ENCODE data around the gene KLHL29.

Gene KLHL29

GRCh38 chr2:23607925-23608324 is 222.9 kb downstream of the KLHL29 start:
- no peak overlapping the region for H3K4me2 ChIP-seq (ENCODE audit: low read length)
- H3K9me2 ChIP-seq (replicated peaks; ENCODE audit: control insufficient read depth, low read length), result no peaks in the 10 kb centered on the region
- no peaks in the 10 kb centered on the region for H3K4me1 ChIP-seq (ENCODE audit: control insufficient read depth, low read length)
- H3F3A ChIP-seq (ENCODE audit: control insufficient read depth, insufficient read depth), result no peaks in the 10 kb centered on the region
- no peaks in the 10 kb centered on the region for H3K9me3 ChIP-seq (ENCODE audit: control insufficient read depth, insufficient read depth, low read length)
- TF ChIP-seq CTCF (IDR thresholded peaks at IDR 0.05; ENCODE audit: low read depth, low read length, poor library complexity, severe bottlenecking), result no peak
- no peak for TF ChIP-seq EZH2phosphoT487 (IDR thresholded peaks at IDR 0.05; ENCODE audit: borderline replicate concordance, low read length)
- peaks cover 2% of the 10 kb centered on the region; the same call in 1 of the 2 replicates for H3K27me3 ChIP-seq (ENCODE audit: control insufficient read depth, low read length)
- no peaks in the 10 kb centered on the region for H3K36me3 ChIP-seq (ENCODE audit: control insufficient read depth, low read length)
- no peaks in the 10 kb centered on the region for H4K20me1 ChIP-seq (ENCODE audit: control insufficient read depth, insufficient read depth, low read depth, low read length)
- no peak overlapping the region for H3K27ac ChIP-seq (ENCODE audit: low read depth, low read length)
- no peak overlapping the region for H3K4me3 ChIP-seq (ENCODE audit: low read length)
- no peaks in the 10 kb centered on the region for H3K79me2 ChIP-seq (ENCODE audit: control insufficient read depth, low read length)

- Histone ChIP-seq H3K27me3 (ENCODE audit: control insufficient read depth, low read length) (peaks cover 2% of the 10 kb centered on the region; the same call in 1 of the 2 replicates), H3K4me1 (ENCODE audit: control insufficient read depth, low read length) (no peaks in the 10 kb centered on the region), H3K27ac (ENCODE audit: low read depth, low read length) (no peak overlapping the region), H3K9me3 (ENCODE audit: control insufficient read depth, insufficient read depth, low read length) (no peaks in the 10 kb centered on the region), H3K79me2 (ENCODE audit: control insufficient read depth, low read length) (no peaks in the 10 kb centered on the region), H3K36me3 (ENCODE audit: control insufficient read depth, low read length) (no peaks in the 10 kb centered on the region), H3F3A (ENCODE audit: control insufficient read depth, insufficient read depth) (no peaks in the 10 kb centered on the region), H3K9me2 (replicated peaks; ENCODE audit: control insufficient read depth, low read length) (no peaks in the 10 kb centered on the region), H4K20me1 (ENCODE audit: control insufficient read depth, insufficient read depth, low read depth, low read length) (no peaks in the 10 kb centered on the region), H3K4me2 (ENCODE audit: low read length) (no peak overlapping the region), H3K4me3 (ENCODE audit: low read length) (no peak overlapping the region)
- no peak for TF ChIP-seq CTCF (IDR thresholded peaks at IDR 0.05; ENCODE audit: low read depth, low read length, poor library complexity, severe bottlenecking)
- no peak for TF ChIP-seq EZH2phosphoT487 (IDR thresholded peaks at IDR 0.05; ENCODE audit: borderline replicate concordance, low read length)
These were observed 224.3 kb downstream of the KLHL29 start for GRCh38 chr2:23609254-23609653.

GRCh38 chr2:23611839-23612238 is 226.9 kb downstream of the KLHL29 start:
- TF ChIP-seq EZH2phosphoT487 (IDR thresholded peaks at IDR 0.05; ENCODE audit: borderline replicate concordance, low read length) (no peak), CTCF (IDR thresholded peaks at IDR 0.05; ENCODE audit: low read depth, low read length, poor library complexity, severe bottlenecking) (no peak)
- H3K4me3 ChIP-seq (ENCODE audit: low read length), result no peak overlapping the region
- H3K27ac ChIP-seq (ENCODE audit: low read depth, low read length), result no peak overlapping the region
- no peaks in the 10 kb centered on the region for H4K20me1 ChIP-seq (ENCODE audit: control insufficient read depth, insufficient read depth, low read depth, low read length)
- no peaks in the 10 kb centered on the region for H3K9me3 ChIP-seq (ENCODE audit: control insufficient read depth, insufficient read depth, low read length)
- no peaks in the 10 kb centered on the region for H3F3A ChIP-seq (ENCODE audit: control insufficient read depth, insufficient read depth)
- H3K79me2 ChIP-seq (ENCODE audit: control insufficient read depth, low read length), result no peaks in the 10 kb centered on the region
- H3K4me2 ChIP-seq (ENCODE audit: low read length), result no peak overlapping the region
- H3K4me1 ChIP-seq (ENCODE audit: control insufficient read depth, low read length), result no peaks in the 10 kb centered on the region
- H3K36me3 ChIP-seq (ENCODE audit: control insufficient read depth, low read length), result no peaks in the 10 kb centered on the region
- no peaks in the 10 kb centered on the region for H3K9me2 ChIP-seq (replicated peaks; ENCODE audit: control insufficient read depth, low read length)
- H3K27me3 ChIP-seq (ENCODE audit: control insufficient read depth, low read length), result peaks cover 2% of the 10 kb centered on the region; the same call in 1 of the 2 replicates
